Mononuclear cell (primary cell): Measurements from ENCODE around the gene COQ3. TPM values are rescaled to one million over a fixed set of nuclear protein-coding genes. Genes with fewer than 3 reads are reported as not detected.

Experiments
- H3K27me3 ChIP-seq: 2 replicates; pipeline ENCODE4 v1.6.0; 2011; ENCODE audit warnings: low read length, control low read depth; ENCODE audit not compliant: insufficient read depth
- H3K4me1 ChIP-seq: 2 replicates; pipeline ENCODE4 v1.5.1; 2011; ENCODE audit warnings: mild to moderate bottlenecking, low read length, control low read depth; ENCODE audit not compliant: insufficient read depth
- H3K4me3 ChIP-seq: 2 replicates; pipeline ENCODE4 v1.5.1; 2011; ENCODE audit warnings: mild to moderate bottlenecking, low read length, moderate library complexity
- H3K9me3 ChIP-seq: 2 replicates; pipeline ENCODE4 v1.5.1; 2011; ENCODE audit warnings: low read depth, mild to moderate bottlenecking, control low read depth, low read length
- total RNA-seq: library from RNA; depleted of rRNA; stranded (reverse); fragments of >200 nt; gene quantifications from one replicate; pipeline ENCODE4 v1.2.3, GENCODE V29; 2012

Gene COQ3, protein sequence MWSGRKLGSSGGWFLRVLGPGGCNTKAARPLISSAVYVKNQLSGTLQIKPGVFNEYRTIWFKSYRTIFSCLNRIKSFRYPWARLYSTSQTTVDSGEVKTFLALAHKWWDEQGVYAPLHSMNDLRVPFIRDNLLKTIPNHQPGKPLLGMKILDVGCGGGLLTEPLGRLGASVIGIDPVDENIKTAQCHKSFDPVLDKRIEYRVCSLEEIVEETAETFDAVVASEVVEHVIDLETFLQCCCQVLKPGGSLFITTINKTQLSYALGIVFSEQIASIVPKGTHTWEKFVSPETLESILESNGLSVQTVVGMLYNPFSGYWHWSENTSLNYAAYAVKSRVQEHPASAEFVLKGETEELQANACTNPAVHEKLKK
- 1.0 TPM for total RNA-seq

- Histone ChIP-seq H3K4me1 (peaks cover 9% of the 10 kb centered on the region), H3K9me3 (no peaks in the 10 kb centered on the region), H3K4me3 (peak within 1 kb of the TSS; percentile 94), H3K27me3 (no peaks in the 10 kb centered on the region)
Observed at GRCh38 chr6:99393698-99394531, at the start of gene COQ3. TSS of gene COQ3 (minus strand) at chr6:99394195. CDS start at chr6:99394179, 16 bp downstream.

DNA sequence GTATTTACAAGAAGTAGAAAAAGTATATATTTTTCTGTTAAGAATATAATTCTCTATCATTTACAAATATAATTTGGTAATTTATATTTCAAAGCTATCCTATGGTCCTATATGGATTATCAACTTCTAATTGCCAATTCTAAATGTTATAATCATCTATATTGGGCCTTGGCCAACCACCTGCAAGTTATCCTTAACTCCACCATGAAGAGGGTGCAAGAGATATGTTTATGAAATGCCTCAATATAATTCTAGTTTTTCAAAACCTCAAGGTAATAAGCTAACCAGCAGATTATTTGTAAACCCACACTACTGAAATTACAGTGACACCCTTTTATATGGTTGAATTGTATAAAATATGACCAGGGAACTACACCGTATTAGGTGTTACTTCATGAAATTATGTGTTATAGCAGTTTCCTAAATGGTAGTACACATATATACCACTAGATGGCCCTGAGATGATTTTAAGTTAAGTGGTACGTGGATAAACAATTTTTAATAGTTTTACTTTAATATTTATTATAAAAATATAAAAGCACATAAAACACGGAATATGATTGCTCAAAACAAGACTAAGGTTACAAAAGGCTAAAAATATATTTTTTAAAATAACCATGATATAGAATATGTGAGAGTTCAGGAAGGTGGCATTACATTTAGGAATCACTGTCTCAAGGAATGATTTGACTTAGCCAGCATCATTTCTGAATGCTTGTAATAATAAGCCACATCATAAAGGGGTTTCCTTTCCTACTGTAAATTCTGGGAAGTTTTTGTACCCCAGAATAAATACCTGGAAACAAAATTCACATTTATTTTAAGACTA lies 40.9 kb upstream of the COQ3 start:
- no peak overlapping the region for H3K4me3 ChIP-seq

DNA sequence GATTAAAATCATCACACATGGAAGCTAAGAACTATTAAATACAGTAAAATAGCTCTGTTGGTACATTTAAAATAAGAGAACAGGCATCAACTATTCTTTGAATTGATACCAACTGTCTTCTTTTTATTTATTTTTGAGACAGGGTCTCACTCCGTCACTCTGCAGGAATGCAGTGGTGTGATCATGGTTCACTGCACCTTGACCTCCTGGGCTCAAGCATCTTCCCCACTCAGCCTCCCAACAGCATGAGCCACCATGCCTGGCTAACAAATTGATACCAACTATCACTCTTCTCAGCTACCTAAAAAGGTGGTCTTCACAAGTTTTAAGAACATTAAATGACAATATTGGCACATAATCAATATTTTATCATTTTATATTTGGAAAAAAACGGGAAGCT lies 38.9 kb upstream of the COQ3 start:
- peaks cover 2% of the 10 kb centered on the region for H3K4me1 ChIP-seq
- H3K4me3 ChIP-seq, result no peak overlapping the region
- no peaks in the 10 kb centered on the region for H3K27me3 ChIP-seq
- no peaks in the 10 kb centered on the region for H3K9me3 ChIP-seq

More for the DNA sequence above, 40.9 kb upstream of the COQ3 start:
- Histone ChIP-seq H3K4me1 (no peaks in the 10 kb centered on the region), H3K27me3 (no peaks in the 10 kb centered on the region), H3K9me3 (no peaks in the 10 kb centered on the region)

- Histone ChIP-seq H3K27me3 (no peaks in the 10 kb centered on the region), H3K4me1 (peaks cover 9% of the 10 kb centered on the region), H3K9me3 (no peaks in the 10 kb centered on the region), H3K4me3 (no peak overlapping the region)
Observed at GRCh38 chr6:99431901-99432300, 37.9 kb upstream of the COQ3 start.

- Histone ChIP-seq H3K4me3 (no peak overlapping the region), H3K9me3 (no peaks in the 10 kb centered on the region), H3K27me3 (no peaks in the 10 kb centered on the region), H3K4me1 (peaks cover 31% of the 10 kb centered on the region)
Observed at GRCh38 chr6:99427988-99428387, 34.0 kb upstream of the COQ3 start.

GRCh38 chr6:99426451-99426757 lies 32.4 kb upstream of the COQ3 start:
- H3K4me3 ChIP-seq, result peak overlapping the region; percentile 100
- no peaks in the 10 kb centered on the region for H3K27me3 ChIP-seq
- H3K9me3 ChIP-seq, result no peaks in the 10 kb centered on the region
- H3K4me1 ChIP-seq, result peaks cover 45% of the 10 kb centered on the region

DNA sequence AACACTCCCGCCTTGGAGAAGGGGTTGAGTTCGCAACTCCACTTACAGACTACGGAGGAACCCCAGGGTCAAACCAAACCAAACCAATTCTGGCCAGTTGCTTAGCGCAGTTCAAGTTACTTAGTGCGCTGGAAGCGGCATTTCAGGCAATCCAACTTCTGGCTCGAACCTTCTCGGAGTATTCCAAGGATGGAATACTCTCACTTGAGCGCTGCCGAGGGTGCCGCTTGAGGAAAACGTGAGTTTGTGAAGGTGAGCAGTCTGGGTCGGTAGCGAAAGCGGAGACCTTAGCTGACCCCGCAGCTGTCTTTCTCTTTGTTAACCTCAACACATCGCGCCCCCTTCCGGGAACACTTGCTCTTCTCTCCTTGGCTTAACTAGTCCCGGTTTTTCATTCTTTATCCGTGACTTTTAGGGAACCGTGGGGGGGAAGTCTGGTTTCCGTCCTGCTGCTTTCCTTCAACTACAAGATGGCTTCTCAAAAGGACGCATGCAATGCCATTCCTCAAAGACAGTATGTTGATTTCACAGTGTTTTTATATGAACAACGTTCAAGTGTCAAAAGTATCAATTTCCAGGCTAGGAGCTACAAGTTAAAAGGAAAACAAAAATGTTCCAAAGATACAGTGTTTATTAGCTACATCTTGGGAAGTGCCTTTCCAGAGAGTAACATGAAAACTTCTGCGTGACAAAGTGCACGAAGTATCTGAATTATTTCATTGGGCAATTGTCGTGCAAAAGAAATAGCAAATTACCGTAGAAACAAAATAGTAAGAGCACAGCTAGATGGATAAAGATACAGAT lies 31.9 kb upstream of the COQ3 start:
- H3K4me1 ChIP-seq, result peaks cover 45% of the 10 kb centered on the region
- H3K4me3 ChIP-seq, result peak overlapping the region; percentile 100
- H3K9me3 ChIP-seq, result no peaks in the 10 kb centered on the region
- no peaks in the 10 kb centered on the region for H3K27me3 ChIP-seq

DNA sequence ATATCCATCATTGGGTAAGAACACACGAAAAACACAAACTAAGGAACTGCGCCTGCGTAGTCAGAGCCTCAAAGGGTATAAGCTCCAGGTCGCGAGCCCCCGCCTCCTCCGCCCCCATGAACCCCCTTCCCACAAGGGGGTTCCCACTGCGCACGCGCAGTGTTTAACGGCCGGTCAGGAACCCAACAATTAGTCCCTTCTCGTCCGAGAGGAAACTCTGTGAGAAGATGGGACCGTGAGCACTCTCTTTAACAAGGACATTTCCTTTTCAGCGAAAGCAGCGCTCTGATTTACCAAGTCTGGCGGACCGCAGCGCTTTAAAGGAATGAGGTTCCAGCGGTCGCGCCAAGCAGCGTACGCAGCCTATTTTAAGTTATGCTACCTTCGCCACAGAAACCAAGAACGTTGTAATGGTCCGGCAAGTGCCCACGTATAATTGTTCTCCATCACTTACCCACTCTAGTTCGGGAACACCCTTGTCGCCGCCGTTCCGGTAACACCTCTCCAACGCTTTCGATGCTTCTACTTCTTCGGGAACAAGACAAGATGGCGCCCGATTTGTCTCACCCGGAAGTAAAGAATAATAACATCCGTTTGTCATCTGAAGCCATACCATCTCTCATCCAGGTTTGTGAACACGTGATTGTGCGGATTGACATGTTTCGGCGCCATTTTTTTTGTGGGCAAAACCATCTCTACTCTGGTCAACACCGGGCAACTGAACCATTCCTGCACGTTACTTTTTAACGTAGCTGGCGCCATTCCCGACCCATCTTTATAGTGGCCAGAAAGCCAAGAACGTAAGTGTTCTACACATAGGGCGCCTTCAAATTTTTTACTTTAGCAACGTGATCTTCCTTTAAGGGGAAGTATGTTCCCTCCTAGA lies 31.0 kb upstream of the COQ3 start, which contains the start of gene PNISR:
Gene PNISR (minus strand): TSS at position 548 of the 886 bp plus-strand sequence. CDS start 10,649 bp downstream, outside the sequence.
- H3K4me1 ChIP-seq, result peaks cover 45% of the 10 kb centered on the region
- no peaks in the 10 kb centered on the region for H3K27me3 ChIP-seq
- peak within 1 kb of the TSS; percentile 100 for H3K4me3 ChIP-seq
- H3K9me3 ChIP-seq, result no peaks in the 10 kb centered on the region

GRCh38 chr6:99424022-99424421 lies 30.0 kb upstream of the COQ3 start:
- Histone ChIP-seq H3K4me3 (peak overlapping the region; percentile 100), H3K27me3 (no peaks in the 10 kb centered on the region), H3K4me1 (peaks cover 49% of the 10 kb centered on the region), H3K9me3 (no peaks in the 10 kb centered on the region)

DNA sequence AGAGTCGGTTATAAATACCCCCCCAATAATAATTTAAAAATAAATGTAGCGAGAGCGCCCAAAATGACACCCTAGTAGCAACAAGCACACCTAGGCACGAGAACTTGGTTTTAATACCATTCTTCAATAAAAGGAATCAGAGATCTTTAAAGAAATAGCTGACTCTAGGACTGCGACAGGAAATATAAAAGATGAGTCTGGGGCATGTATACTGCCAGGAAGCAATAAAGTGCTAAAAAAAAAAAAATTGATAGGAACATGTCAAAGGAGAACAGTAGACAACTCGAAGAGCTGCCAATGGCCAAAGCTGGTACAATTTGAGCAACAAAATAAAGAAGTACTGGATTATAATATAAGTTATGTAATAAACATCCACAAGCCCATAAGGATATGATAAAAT lies 28.9 kb upstream of the COQ3 start:
- Histone ChIP-seq H3K4me1 (peaks cover 52% of the 10 kb centered on the region), H3K4me3 (no peak overlapping the region)

DNA sequence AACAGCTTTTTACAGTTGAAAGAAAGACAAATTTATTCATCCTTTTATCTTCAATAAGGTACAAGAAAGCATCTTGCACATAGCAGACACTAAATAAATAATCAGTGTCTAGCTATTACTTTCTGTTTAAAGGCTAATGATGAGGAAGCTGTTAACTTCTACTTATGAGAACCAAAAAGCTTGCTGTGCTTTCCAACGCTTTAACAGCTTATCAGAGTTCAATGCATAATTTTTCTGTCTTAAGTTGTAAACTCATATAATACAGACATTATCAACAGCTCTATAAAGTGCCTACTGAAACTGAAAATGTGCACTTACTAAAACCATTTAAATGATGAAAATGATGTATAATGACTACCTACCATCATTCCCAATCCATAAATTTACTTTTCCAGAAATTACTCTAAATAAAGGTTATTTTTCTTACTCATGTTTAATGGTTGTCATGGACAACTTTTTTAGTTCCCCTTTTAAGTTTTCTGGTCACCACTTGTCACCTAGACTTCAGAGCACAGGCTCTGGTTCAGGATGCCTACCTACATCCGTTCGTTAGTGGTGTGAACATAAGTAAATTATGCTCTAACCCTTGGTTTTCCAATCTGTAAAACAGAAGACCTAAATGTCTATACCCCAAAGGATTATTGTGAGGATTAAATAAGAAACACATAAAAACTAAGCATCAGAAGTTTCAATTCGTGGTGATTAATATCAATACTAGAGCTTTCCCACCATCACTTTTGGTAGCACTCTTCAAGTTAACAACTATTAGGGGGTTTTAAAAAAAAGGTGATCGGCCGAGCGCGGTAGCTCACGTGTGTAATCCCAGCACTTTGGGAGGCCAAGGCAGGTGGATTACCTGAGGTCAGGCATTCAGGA lies 23.1 kb upstream of the COQ3 start:
- Histone ChIP-seq H3K9me3 (no peaks in the 10 kb centered on the region), H3K27me3 (no peaks in the 10 kb centered on the region), H3K4me3 (no peak overlapping the region), H3K4me1 (peaks cover 19% of the 10 kb centered on the region)

More for the DNA sequence above, 28.9 kb upstream of the COQ3 start:
- Histone ChIP-seq H3K27me3 (no peaks in the 10 kb centered on the region), H3K9me3 (no peaks in the 10 kb centered on the region)

DNA sequence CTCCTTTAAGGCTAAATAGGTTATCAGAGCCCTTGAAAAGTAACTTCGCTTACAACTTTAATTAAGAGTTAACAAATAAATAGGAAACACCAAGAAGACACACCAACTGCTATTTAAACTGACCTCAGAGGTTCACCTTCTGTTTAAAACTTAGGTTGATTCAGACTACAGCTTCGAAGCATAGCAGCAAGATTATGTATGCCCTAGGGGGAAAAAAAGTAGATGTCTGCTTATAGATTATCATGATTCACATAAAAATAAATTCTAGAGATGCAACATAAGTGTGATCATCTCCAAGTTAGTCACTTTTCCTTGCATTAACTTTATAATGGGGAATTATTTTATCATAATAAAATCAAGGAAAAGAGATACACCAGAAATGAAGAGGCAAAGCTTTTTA lies 22.2 kb upstream of the COQ3 start:
- H3K9me3 ChIP-seq, result no peaks in the 10 kb centered on the region
- H3K4me1 ChIP-seq, result peaks cover 14% of the 10 kb centered on the region
- no peak overlapping the region for H3K4me3 ChIP-seq
- H3K27me3 ChIP-seq, result no peaks in the 10 kb centered on the region

GRCh38 chr6:99415446-99415845 lies 21.5 kb upstream of the COQ3 start:
- peaks cover 14% of the 10 kb centered on the region for H3K4me1 ChIP-seq

More at GRCh38 chr6:99415446-99415845, 21.5 kb upstream of the COQ3 start:
- no peak overlapping the region for H3K4me3 ChIP-seq
- H3K27me3 ChIP-seq, result no peaks in the 10 kb centered on the region
- H3K9me3 ChIP-seq, result no peaks in the 10 kb centered on the region
